ENCODE results near the gene CTSD. TPM values are rescaled to one million over a fixed set of nuclear protein-coding genes. Genes with fewer than 3 reads are reported as not detected.
A peak's percentile ranks its signal among the peaks of the same experiment; 100 is the strongest.

Gene CTSD
- total and polyA plus RNA-seq, 2 of the 8 experiments (the other 6 are each of a cell fraction or from before 2014, with no cell fraction given), result 169 to 173 TPM

- Histone ChIP-seq H3K27ac (ENCODE audit: low read depth, low read length) (no peak overlapping the region), H3K4me2 (ENCODE audit: insufficient read depth in 1 of 2, low read depth in 2 of 2, low read length in 2 of 2) (no peak overlapping the region), H2BK15ac (ENCODE audit: low read length) (no peak overlapping the region), H3K9ac (replicated peaks in 1 of 4; ENCODE audit: extremely low read depth in 1 of 4, low read depth in 3 of 4, low read length in 3 of 4) (no peak overlapping the region), H3K36me3 (ENCODE audit: control insufficient read depth in 2 of 4, insufficient read depth in 4 of 4, low read length in 3 of 4) (peaks cover 0 to 28% (median 6%) of the 10 kb centered on the region in 4 experiments; a peak in 4 of 8 replicates), H3K4ac (replicated peaks; ENCODE audit: insufficient read length, low read depth, low read length) (no peak overlapping the region), H3K9me3 (ENCODE audit: insufficient read depth in 2 of 2, low read depth in 1 of 2, low read length in 1 of 2) (no peaks in the 10 kb centered on the region), H4K20me1 (replicated peaks in 1 of 2; ENCODE audit: control insufficient read depth in 1 of 2, insufficient read depth in 2 of 2, low read length in 2 of 2) (peaks cover 6 to 16% of the 10 kb centered on the region in 2 experiments), H2BK20ac (ENCODE audit: low read length) (no peak overlapping the region), H3K4me3 (ENCODE audit: extremely low read depth in 1 of 4, insufficient read depth in 2 of 4, low read depth in 3 of 4, low read length in 4 of 4) (no peak overlapping the region), H4K91ac (replicated peaks; ENCODE audit: insufficient read length, low read length) (no peak overlapping the region), H2BK5ac (ENCODE audit: low read depth, low read length) (0 out of 2 replicates have a peak overlapping the region, but pooled peaks have one; percentile 60), H3K14ac (ENCODE audit: insufficient read length) (no peak overlapping the region), H4K8ac (ENCODE audit: extremely low read depth, insufficient read depth, low read length) (no peak overlapping the region), H3K4me1 (replicated peaks in 1 of 4; ENCODE audit: control insufficient read depth in 3 of 4, insufficient read depth in 4 of 4, low read length in 3 of 4) (peaks cover 0 to 6% (median 0%) of the 10 kb centered on the region in 4 experiments; a peak in 1 of 7 replicates), H2AK5ac (ENCODE audit: low read depth, low read length) (no peak overlapping the region), H3K79me2 (ENCODE audit: control insufficient read depth in 1 of 2, insufficient read depth in 2 of 2, low read length in 2 of 2) (no peaks in the 10 kb centered on the region), H3K27me3 (replicated peaks in 1 of 4; ENCODE audit: control insufficient read depth in 3 of 4, extremely low read depth in 1 of 4, insufficient read depth in 3 of 4, low read length in 3 of 4) (peaks cover 0 to under 1% (median 0%) of the 10 kb centered on the region in 4 experiments; a peak in 1 of 7 replicates), H3K79me1 (ENCODE audit: low read depth, low read length) (no peaks in the 10 kb centered on the region), H4K5ac (ENCODE audit: insufficient read length, low read depth, low read length) (no peak overlapping the region), H3K23ac (ENCODE audit: insufficient read length) (no peak overlapping the region), H2BK12ac (ENCODE audit: low read depth, low read length) (no peak overlapping the region), H3K18ac (ENCODE audit: extremely low read depth, low read length) (no peak overlapping the region), H2AFZ (ENCODE audit: low read length) (no peak overlapping the region), H3K56ac (replicated peaks; ENCODE audit: insufficient read length, low read depth, low read length) (no peak overlapping the region), H2BK120ac (replicated peaks; ENCODE audit: low read depth, low read length) (no peak overlapping the region), H3K23me2 (ENCODE audit: low read depth, low read length) (no peaks in the 10 kb centered on the region)
- FAIRE-seq (no peak), DNase-seq (ENCODE audit: low read depth in 1 of 2, low spot score in 2 of 2) (no peak)
- ChIA-PET POLR2A (ENCODE audit: partially characterized antibody) (interaction anchor here (0.6 to 1.2 kb wide), 3 partner anchors 24 to 978 kb away, joined by 3 read pairs; partner anchors contain the start of gene GATD1), CTCF (ENCODE audit: partially characterized antibody) (interaction anchor here (0.9 to 1.5 kb wide), 4 partner anchors 11 to 63 kb away, joined by 3 to 6 read pairs (median 3); no protein-coding TSS in a partner anchor)
- 88% methylated on average over 9 of the region's 9 CpGs; no CpG with 5 or more reads in 1 of the 2 experiments for WGBS, 2 experiments (ENCODE audit: extremely low coverage in 1 of 2, insufficient coverage in 1 of 2, insufficient read length in 1 of 2, insufficient replicate concordance in 2 of 2, low coverage in 1 of 2, low lambda C conversion rate in 2 of 2, missing lambda C conversion rate in 1 of 2)
- TF ChIP-seq, protein P1, sequence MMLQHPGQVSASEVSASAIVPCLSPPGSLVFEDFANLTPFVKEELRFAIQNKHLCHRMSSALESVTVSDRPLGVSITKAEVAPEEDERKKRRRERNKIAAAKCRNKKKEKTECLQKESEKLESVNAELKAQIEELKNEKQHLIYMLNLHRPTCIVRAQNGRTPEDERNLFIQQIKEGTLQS (IDR thresholded peaks at IDR 0.05; ENCODE audit: insufficient read depth, low read depth, low read length), result no peak
- TF ChIP-seq, protein P2, sequence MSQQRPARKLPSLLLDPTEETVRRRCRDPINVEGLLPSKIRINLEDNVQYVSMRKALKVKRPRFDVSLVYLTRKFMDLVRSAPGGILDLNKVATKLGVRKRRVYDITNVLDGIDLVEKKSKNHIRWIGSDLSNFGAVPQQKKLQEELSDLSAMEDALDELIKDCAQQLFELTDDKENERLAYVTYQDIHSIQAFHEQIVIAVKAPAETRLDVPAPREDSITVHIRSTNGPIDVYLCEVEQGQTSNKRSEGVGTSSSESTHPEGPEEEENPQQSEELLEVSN (IDR thresholded peaks at IDR 0.05), result no peak
- TF ChIP-seq EGR1 (IDR thresholded peaks at IDR 0.05; ENCODE audit: borderline replicate concordance, low read depth, low read length) (no peak), POU5F1 (IDR thresholded peaks at IDR 0.05; ENCODE audit: low read depth, low read length) (no peak), MAX (IDR thresholded peaks at IDR 0.05) (no peak), KDM5A (IDR thresholded peaks at IDR 0.05; ENCODE audit: low read length) (no peak), SRF (IDR thresholded peaks at IDR 0.05; ENCODE audit: low read depth, low read length) (no peak), TCF12 (IDR thresholded peaks at IDR 0.05; ENCODE audit: low read depth, low read length) (no peak), CHD1 (IDR thresholded peaks at IDR 0.05; ENCODE audit: low read depth, low read length) (no peak)
- TF ChIP-seq, protein P3, sequence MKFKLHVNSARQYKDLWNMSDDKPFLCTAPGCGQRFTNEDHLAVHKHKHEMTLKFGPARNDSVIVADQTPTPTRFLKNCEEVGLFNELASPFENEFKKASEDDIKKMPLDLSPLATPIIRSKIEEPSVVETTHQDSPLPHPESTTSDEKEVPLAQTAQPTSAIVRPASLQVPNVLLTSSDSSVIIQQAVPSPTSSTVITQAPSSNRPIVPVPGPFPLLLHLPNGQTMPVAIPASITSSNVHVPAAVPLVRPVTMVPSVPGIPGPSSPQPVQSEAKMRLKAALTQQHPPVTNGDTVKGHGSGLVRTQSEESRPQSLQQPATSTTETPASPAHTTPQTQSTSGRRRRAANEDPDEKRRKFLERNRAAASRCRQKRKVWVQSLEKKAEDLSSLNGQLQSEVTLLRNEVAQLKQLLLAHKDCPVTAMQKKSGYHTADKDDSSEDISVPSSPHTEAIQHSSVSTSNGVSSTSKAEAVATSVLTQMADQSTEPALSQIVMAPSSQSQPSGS (IDR thresholded peaks at IDR 0.05; ENCODE audit: low read length), result no peak
These were observed 8.4 kb downstream of the CTSD start for GRCh38 chr11:1755344-1755691.
